ENCODE results near the gene CHMP4B. TPM values are rescaled to one million over a fixed set of nuclear protein-coding genes. Genes with fewer than 3 reads are reported as not detected.
A peak's percentile ranks its signal among the peaks of the same experiment; 100 is the strongest.

CHMP4B gene
- total RNA-seq, 2 donors from 2014 or later = 57.6 to 63.5 TPM

DNA sequence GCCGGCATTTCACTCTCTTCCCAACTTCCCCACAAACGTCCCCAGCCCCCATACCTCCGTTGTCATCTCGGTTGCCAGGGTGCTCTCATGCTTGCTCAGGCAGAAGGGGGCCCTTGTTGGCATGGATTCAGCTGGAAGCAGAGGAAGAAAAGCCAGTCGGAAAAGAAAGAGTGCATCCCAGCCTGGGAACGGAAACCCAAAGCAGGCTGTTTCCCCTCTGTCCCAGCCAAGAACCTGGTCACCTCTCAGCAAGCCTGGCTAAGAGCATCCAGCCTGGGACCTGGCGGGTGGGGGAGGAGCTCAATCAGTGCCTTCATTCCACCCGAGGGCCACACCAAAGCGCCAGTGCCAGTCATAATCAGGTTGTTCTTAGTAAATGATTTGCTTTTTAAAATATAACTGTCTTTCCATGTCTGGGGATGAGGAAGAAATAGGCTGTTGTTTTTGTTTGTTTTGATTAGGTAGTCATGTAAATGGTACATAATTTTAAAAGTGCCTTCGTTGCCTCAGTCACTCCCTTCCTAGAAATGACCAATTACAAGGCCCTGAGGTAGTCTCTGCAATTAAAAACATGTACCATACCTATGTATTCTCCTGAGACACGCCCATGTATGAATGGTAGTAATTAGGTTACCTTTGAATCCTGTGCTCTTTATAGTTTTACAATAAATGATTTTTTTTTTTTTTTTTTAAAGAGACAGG lies 21.1 kb downstream of the CHMP4B start:
- peaks cover 61% of the 10 kb centered on the region for H3K36me3 Mint-ChIP-seq (ENCODE audit: low read depth)
- peaks cover 61% of the 10 kb centered on the region for H3K4me1 Mint-ChIP-seq
- no peaks in the 10 kb centered on the region for H3K27me3 Mint-ChIP-seq
- no peak for ATAC-seq (replicated peaks)
- H3K27ac Mint-ChIP-seq = no peak overlapping the region
- no peak overlapping the region for H3K4me3 Mint-ChIP-seq
- no peaks in the 10 kb centered on the region for H3K9me3 Mint-ChIP-seq

DNA sequence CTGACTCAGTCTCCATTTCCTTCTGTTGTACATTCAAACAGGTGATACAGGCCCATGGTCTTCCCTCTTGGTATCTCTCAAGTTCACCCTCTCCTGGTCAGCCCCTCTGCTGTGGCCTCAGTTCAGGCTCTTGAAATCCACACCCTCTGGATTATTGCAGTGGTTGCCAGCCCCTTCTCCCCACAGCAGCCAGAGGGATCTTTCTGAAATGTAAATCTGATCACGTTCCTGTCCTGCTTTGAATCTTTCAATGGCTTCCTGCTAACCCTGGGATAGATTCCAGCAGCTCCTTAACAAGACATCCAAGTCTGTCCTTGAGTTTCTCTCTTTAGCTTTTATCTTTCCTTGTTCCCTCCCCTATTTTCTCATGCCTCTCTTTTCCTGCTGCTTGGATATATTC lies 22.2 kb downstream of the CHMP4B start:
- H3K4me1 Mint-ChIP-seq = peaks cover 59% of the 10 kb centered on the region
- H3K9me3 Mint-ChIP-seq = no peaks in the 10 kb centered on the region

DNA sequence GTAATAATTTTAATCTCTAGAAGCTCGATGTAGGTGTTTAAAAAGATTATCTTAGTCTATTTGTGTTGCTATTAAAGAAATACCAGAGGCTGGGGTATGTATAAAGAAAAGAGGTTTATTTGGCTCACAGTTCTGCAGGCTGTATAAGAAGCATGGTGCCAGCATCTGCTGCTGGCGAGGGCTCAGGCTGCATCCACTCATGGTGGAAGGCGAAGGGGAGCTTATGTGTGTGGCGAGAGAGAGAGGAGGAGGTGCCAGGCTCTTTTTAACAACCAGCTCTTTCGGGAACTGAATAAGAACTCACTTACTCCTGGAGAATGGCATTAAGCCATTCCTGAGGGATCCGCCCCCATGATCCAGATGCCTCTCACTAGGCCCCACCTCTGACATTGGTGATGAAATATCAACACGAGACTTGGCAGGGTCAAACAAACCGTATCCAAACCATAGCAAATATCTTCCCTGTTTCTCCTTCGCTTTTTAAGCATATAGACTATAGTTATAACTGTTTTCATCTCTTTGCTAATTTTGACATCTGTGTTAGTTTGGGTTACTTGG lies 24.5 kb downstream of the CHMP4B start:
- Mint-ChIP-seq H3K4me3 (no peak overlapping the region), H3K9me3 (no peaks in the 10 kb centered on the region), H3K4me1 (peaks cover 56% of the 10 kb centered on the region), H3K27ac (no peak overlapping the region), H3K36me3 (ENCODE audit: low read depth) (peaks cover 68% of the 10 kb centered on the region), H3K27me3 (no peaks in the 10 kb centered on the region)
- no peak for ATAC-seq (replicated peaks)

More for the DNA sequence above, 22.2 kb downstream of the CHMP4B start:
- H3K27me3 Mint-ChIP-seq = no peaks in the 10 kb centered on the region
- peak overlapping the region; percentile 4 for H3K27ac Mint-ChIP-seq
- no peak overlapping the region for H3K4me3 Mint-ChIP-seq
- peaks cover 61% of the 10 kb centered on the region for H3K36me3 Mint-ChIP-seq (ENCODE audit: low read depth)
- no peak for ATAC-seq (replicated peaks)

DNA sequence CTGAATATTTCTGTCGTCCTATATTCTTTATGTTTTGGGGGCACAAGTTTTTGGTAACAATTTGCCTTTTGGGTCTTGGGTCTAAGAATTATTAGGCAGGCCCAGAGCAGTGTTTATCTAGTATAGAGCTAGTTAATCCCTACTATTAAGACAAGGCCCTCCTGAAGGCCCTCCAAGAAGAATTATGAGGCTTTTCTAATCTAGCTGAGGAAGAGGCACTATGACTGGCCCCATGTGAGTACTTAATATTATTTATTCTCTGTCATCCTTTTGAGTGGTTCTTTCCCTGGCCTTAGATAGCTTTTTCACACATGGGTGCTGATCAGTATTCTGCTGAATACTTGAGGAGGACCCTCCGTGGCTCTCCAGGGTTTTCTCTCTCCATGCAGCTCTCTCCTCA lies 25.1 kb downstream of the CHMP4B start:
- H3K36me3 Mint-ChIP-seq (ENCODE audit: low read depth) = peaks cover 69% of the 10 kb centered on the region
- no peak for ATAC-seq (replicated peaks)
- H3K27me3 Mint-ChIP-seq = no peaks in the 10 kb centered on the region
- no peak overlapping the region for H3K4me3 Mint-ChIP-seq
- no peaks in the 10 kb centered on the region for H3K9me3 Mint-ChIP-seq
- H3K27ac Mint-ChIP-seq = peak overlapping the region; percentile 36
- H3K4me1 Mint-ChIP-seq = peaks cover 60% of the 10 kb centered on the region

DNA sequence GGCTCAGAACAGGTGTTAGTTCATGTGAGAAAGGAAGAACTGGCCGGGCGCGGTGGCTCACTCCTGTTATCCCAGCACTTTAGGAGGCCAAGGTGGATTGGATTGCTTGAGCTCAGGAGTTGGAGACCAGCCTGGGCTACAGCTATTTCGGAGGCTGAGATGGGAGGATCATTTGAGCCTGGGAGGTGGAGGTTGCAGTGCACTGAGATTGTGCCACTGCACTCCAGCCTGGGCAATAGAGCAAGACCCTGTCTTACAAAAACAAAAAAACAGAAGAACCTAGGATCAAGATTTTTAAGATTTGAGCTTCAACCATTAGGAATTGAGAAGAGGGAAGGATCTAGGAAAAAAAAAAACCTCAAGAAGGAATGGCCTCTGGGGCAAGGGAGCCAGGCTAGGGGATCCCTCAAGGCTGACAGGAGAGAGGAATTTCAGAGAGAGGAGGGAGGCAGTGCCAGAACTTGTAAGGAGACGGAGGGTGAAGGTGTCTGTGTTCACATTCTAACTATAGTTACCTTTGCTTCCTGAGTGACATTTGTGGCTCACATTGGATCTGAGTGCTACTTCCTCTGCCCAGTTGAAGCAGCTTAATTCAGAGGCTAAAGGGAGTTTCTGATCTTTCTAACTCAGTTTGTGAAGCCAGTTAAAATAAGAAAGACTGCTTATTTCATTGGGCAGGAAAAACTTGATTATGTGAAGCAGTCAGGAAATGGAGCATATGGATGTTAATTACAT lies 26.1 kb downstream of the CHMP4B start:
- no peak for ATAC-seq (replicated peaks)
- Mint-ChIP-seq H3K27ac (no peak overlapping the region), H3K4me1 (peaks cover 70% of the 10 kb centered on the region)

DNA sequence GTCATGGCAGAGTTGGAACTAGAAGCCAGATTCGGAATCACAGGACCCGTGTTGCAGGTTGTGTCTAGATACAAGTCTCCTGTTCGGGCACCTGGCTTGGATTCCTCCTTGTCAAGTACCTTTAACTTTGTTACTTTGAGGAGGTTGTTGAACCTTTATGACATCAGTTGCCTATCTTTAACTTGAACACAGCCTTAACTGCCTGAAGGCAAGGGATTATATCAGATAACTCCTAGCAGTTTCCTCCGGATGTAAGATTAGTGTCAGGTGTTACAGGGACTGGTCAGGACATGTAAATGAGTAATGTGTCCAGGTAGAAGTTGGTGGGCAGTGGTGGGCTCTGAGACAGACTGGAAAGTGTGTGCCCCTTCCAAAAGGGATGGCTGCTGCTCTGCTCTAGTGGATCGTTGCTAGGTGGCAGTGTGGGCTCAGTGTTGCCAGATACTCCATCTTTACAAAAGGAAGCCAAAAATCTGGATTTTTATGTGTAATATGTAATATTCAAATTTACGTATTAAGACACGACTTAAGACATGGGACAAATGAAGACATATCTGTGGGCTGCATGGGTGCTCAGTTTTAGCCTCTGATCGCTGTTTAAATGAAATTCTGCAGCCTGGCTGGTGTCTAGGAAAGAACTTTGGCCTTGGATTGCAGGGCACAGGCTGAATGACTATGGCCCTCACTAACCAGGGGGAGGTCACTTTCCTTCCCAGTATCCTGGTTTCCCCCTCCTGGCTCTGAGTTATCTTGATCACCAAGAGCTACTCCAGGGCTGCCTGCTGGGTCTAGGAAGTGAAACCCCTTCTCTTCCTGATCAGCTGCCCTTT lies 27.1 kb downstream of the CHMP4B start:
- Mint-ChIP-seq H3K27me3 (no peaks in the 10 kb centered on the region), H3K9me3 (no peaks in the 10 kb centered on the region), H3K36me3 (ENCODE audit: low read depth) (peaks cover 50% of the 10 kb centered on the region), H3K4me1 (peaks cover 74% of the 10 kb centered on the region), H3K27ac (no peak overlapping the region), H3K4me3 (no peak overlapping the region)
- no peak for ATAC-seq (replicated peaks)

More for the DNA sequence above, 26.1 kb downstream of the CHMP4B start:
- Mint-ChIP-seq H3K36me3 (ENCODE audit: low read depth) (peaks cover 60% of the 10 kb centered on the region), H3K27me3 (no peaks in the 10 kb centered on the region), H3K4me3 (peak overlapping the region; percentile 8), H3K9me3 (no peaks in the 10 kb centered on the region)

DNA sequence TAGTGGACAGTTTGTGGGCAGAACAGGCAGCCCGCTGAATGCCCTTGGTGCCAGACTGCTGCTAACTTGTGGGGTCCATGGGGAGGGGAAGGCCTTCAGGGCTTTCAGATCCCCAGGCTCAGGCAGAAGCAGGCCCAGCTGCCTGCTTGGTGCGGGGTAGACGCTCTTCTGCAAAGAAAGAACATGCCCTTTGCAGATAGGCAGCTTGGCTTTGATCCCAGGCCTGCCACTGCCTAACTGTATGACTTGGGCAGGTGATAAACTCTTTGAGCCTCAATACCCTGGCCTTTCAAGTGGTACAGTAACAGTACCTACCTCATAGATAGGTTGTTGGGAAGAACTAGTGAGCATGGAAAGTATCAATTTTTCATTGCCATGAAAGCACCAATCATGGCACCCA lies 28.4 kb downstream of the CHMP4B start:
- Mint-ChIP-seq H3K4me1 (peaks cover 78% of the 10 kb centered on the region), H3K27ac (no peak overlapping the region), H3K27me3 (no peaks in the 10 kb centered on the region), H3K4me3 (no peak overlapping the region), H3K9me3 (no peaks in the 10 kb centered on the region), H3K36me3 (ENCODE audit: low read depth) (peaks cover 42% of the 10 kb centered on the region)
- ATAC-seq (replicated peaks) = no peak

DNA sequence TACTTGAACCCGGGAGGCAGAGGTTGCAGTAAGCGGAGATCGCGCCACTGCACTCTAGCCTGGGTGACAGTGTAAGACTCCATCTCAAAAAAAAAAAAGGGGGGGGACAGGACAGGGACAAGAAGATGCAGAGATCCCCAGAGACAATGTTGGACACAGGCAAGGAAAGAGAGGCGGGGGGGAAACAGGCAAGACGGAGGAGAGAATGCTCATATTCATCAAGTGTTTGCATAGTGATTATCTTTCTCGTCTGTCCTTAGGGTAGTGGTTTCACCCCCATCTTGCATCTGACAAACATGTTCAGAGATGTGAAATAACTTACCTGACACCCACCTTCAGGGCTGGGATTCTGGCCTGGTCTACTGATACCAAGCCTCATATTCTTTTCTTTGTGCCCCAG lies 29.0 kb downstream of the CHMP4B start:
- peaks cover 75% of the 10 kb centered on the region for H3K4me1 Mint-ChIP-seq
- no peak for ATAC-seq (replicated peaks)
- H3K36me3 Mint-ChIP-seq (ENCODE audit: low read depth) = peaks cover 36% of the 10 kb centered on the region
- no peaks in the 10 kb centered on the region for H3K9me3 Mint-ChIP-seq
- no peak overlapping the region for H3K4me3 Mint-ChIP-seq
- H3K27me3 Mint-ChIP-seq = no peaks in the 10 kb centered on the region
- H3K27ac Mint-ChIP-seq = peak overlapping the region; percentile 57

DNA sequence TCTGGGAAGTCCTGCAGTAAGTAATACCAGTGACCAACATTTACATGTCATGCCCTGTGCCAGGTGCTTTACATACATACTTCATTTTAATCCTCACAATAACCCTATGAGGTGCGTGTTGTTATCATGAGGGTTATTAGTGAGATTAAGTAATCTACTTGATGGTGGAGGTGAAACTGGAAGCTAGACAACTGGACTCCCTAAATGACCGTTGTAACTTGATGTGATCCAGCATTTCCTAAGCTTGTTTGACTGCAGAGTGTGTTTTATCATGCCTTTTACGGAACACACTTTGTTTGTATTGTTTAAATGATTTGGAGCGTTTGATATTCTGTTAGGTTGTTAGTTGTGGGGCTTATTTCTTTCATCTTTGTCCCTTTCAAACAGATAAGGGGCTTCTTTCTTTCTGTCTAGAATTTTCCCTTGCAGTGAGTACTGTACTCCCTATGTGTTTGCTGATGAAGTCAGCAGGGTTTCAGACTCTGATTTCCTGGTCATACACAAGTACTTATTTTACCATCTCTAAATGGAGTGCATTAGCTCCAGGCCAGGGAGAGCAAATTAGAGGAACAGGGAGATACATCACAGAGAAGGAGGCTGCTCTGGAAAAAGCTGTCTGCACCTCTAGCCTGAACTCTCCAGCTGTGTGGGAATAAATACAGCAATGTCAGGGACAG lies 29.7 kb downstream of the CHMP4B start:
- Mint-ChIP-seq H3K4me1 (peaks cover 68% of the 10 kb centered on the region), H3K36me3 (ENCODE audit: low read depth) (peaks cover 29% of the 10 kb centered on the region), H3K27ac (peak overlapping the region; percentile 57), H3K27me3 (no peaks in the 10 kb centered on the region), H3K4me3 (no peak overlapping the region), H3K9me3 (no peaks in the 10 kb centered on the region)
- no peak for ATAC-seq (replicated peaks)

DNA sequence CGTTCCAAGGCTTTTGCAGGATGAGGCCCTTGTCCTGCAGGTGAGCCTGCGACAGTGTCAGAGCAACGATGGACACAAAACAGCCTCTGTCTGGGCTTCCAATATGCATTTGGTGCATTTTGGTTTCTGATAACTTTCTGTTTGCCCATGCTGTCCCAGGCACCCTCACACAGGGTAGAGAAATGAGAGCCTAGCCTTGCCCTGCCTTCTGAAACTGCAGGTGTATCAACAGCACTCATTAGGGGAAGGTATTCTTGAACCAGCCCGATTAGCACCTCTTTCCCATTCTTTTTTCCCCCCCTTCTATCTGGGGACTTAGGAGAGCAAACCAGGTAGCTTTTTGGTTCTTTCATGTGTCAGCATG lies 30.3 kb downstream of the CHMP4B start:
- Mint-ChIP-seq H3K9me3 (no peaks in the 10 kb centered on the region), H3K36me3 (ENCODE audit: low read depth) (peaks cover 23% of the 10 kb centered on the region), H3K27me3 (no peaks in the 10 kb centered on the region), H3K4me1 (peaks cover 67% of the 10 kb centered on the region), H3K4me3 (peak overlapping the region; percentile 8), H3K27ac (peak overlapping the region; percentile 57)
- ATAC-seq (replicated peaks) = no peak

DNA sequence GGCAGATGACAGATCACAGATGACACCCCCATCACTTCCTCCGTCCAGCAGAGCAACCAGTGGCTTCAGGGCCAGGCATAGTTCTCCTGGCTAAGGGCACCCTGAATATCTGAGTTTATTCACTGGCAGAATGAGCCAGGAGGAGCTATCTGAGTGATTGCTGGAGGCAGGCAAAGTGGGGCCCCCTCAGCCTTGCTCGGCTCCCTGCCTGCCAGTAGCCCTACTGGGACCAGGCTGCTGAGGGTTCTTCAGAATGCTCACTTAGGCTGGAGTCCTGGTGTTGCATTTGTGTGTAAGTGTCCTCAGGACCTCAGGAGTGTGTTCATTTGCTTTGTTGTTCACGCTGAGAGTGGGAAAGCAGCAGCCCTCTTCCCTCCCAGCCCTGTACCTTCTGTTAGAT lies 31.2 kb downstream of the CHMP4B start:
- Mint-ChIP-seq H3K27me3 (no peaks in the 10 kb centered on the region), H3K4me3 (peak overlapping the region; percentile 8), H3K36me3 (ENCODE audit: low read depth) (peaks cover 25% of the 10 kb centered on the region), H3K4me1 (peaks cover 67% of the 10 kb centered on the region), H3K27ac (peak overlapping the region; percentile 57), H3K9me3 (no peaks in the 10 kb centered on the region)
- no peak for ATAC-seq (replicated peaks)

DNA sequence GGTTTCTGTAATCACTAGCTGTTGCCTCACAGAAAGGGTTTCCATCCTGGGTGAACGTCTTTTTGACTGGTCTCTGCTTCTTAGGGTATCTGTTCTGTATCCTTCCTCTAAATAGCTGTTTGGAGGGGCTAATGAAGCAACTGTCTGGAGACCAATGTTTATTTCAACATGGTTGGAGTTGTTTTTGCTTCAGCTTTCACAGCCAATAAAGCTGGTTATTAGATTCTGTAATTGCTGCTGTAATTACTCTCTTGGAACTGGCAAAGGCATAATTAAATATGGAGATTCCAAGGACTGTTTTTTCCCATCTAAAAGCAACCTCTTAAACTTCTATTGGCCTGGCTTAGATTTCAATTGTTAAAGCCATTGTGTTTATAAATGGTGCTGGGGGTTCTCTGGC lies 31.9 kb downstream of the CHMP4B start:
- no peak for ATAC-seq (replicated peaks)
- H3K27ac Mint-ChIP-seq = peak overlapping the region; percentile 64
- no peaks in the 10 kb centered on the region for H3K27me3 Mint-ChIP-seq
- H3K9me3 Mint-ChIP-seq = no peaks in the 10 kb centered on the region
- peaks cover 32% of the 10 kb centered on the region for H3K36me3 Mint-ChIP-seq (ENCODE audit: low read depth)
- H3K4me1 Mint-ChIP-seq = peaks cover 65% of the 10 kb centered on the region
- peak overlapping the region; percentile 8 for H3K4me3 Mint-ChIP-seq

DNA sequence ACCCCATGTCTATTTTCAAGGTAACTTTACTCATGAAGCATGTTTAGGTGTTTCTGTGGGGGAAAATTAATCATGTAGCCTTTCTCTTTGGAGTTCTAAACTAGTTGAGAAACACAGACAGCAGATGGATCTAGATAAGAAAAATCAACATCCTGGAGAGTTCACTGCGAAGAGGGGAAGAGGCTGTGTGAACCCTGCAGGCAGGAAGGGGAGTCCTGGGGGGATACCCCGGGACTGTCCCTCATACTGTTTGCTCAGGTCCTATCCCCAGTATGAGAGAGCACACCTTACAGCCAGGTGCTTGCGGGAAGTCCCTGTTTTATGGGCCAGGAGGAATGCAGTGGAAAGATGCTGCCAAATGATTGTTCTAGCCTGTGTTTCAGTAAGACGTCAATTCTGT lies 32.7 kb downstream of the CHMP4B start:
- no peaks in the 10 kb centered on the region for H3K27me3 Mint-ChIP-seq

More for the DNA sequence above, 32.7 kb downstream of the CHMP4B start:
- H3K4me3 Mint-ChIP-seq = peak overlapping the region; percentile 57
- peaks cover 38% of the 10 kb centered on the region for H3K36me3 Mint-ChIP-seq (ENCODE audit: low read depth)
- peaks cover 65% of the 10 kb centered on the region for H3K4me1 Mint-ChIP-seq
- peak overlapping the region; percentile 64 for H3K27ac Mint-ChIP-seq
- H3K9me3 Mint-ChIP-seq = no peaks in the 10 kb centered on the region
- ATAC-seq (replicated peaks) = peak; percentile 91
